ENCODE measurements around the gene ELMO1. TPM values are rescaled to one million over a fixed set of nuclear protein-coding genes. Genes with fewer than 3 reads are reported as not detected.

ELMO1 gene
- total and polyA plus RNA-seq, 4 donors = 6.7 to 51.5 (median 14.8) TPM

DNA sequence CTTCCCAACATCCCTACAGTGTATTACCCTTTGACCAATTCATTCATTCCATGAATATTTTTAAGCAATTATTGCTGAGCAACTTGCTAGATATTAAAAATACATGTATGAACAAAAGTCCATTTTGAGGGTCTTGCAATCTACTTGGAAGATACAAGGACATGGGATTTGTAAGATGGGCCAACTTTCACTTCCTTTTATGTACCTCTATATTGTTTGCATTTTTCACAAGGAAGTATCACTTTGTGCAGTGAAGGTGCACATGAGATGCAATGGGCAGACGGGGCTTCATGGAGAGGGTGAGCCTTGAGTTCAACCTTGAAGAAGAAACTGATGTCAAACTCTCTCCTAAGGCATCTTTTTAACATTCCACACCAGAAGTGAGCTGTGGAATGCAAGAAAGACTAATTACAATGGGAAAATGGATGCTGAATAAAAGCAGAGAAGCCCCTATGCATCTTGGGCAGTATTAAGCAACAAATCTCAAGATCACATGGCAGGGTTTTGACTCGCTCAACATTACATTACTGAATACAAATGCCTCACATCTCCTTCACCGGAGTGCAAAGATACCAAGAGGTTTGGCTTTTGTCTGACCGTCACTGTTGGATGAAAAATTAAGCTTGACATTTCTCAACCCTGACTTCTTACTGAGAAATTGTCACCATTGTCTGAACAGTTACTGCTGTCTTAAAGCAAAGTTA is 341.5 kb downstream of the ELMO1 start:
- Histone ChIP-seq H3K27ac (ENCODE audit: low read depth in 1 of 2, low read length in 2 of 2) (no peak overlapping the region), H3K4me1 (ENCODE audit: control insufficient read depth in 4 of 4, insufficient read depth in 4 of 4, low read length in 3 of 4) (no peaks in the 10 kb centered on the region), H3K36me3 (ENCODE audit: control insufficient read depth in 4 of 4, insufficient read depth in 3 of 4, low read depth in 1 of 4, low read length in 3 of 4) (peaks cover 0 to 5% (median under 1%) of the 10 kb centered on the region in 4 donors), H3K4me3 (ENCODE audit: low read depth in 1 of 3, low read length in 3 of 3) (no peak overlapping the region), H3K9me3 (ENCODE audit: control insufficient read depth in 4 of 4, low read length in 3 of 4) (no peaks in the 10 kb centered on the region), H3K27me3 (ENCODE audit: control insufficient read depth in 4 of 4, insufficient read depth in 4 of 4, low read length in 3 of 4) (no peaks in the 10 kb centered on the region), H3K9ac (ENCODE audit: low read depth in 1 of 2, low read length in 2 of 2) (no peak overlapping the region)
- WGBS = 96% methylated on average over 4 of the region's 4 CpGs
- TF ChIP-seq MAX (IDR thresholded peaks at IDR 0.05) = no peak
- TF ChIP-seq SP1 (IDR thresholded peaks at IDR 0.05) = no peak
- no peak for TF ChIP-seq RXRA (IDR thresholded peaks at IDR 0.05)
- no peak for DNase-seq (ENCODE audit: low spot score)

GRCh38 chr7:37105762-37106161 is 342.9 kb downstream of the ELMO1 start:
- WGBS = 97% methylated on average over 4 of the region's 4 CpGs

More at GRCh38 chr7:37105762-37106161, 342.9 kb downstream of the ELMO1 start:
- Histone ChIP-seq H3K4me3 (ENCODE audit: low read depth in 1 of 3, low read length in 3 of 3) (no peak overlapping the region), H3K27ac (ENCODE audit: low read depth in 1 of 2, low read length in 2 of 2) (no peak overlapping the region), H3K9me3 (ENCODE audit: control insufficient read depth in 4 of 4, low read length in 3 of 4) (no peaks in the 10 kb centered on the region), H3K27me3 (ENCODE audit: control insufficient read depth in 4 of 4, insufficient read depth in 4 of 4, low read length in 3 of 4) (no peaks in the 10 kb centered on the region), H3K4me1 (ENCODE audit: control insufficient read depth in 4 of 4, insufficient read depth in 4 of 4, low read length in 3 of 4) (no peaks in the 10 kb centered on the region), H3K36me3 (ENCODE audit: control insufficient read depth in 4 of 4, insufficient read depth in 3 of 4, low read depth in 1 of 4, low read length in 3 of 4) (peaks cover 0 to 3% (median 0%) of the 10 kb centered on the region in 4 donors), H3K9ac (ENCODE audit: low read depth in 1 of 2, low read length in 2 of 2) (no peak overlapping the region)
- TF ChIP-seq, protein P1, sequence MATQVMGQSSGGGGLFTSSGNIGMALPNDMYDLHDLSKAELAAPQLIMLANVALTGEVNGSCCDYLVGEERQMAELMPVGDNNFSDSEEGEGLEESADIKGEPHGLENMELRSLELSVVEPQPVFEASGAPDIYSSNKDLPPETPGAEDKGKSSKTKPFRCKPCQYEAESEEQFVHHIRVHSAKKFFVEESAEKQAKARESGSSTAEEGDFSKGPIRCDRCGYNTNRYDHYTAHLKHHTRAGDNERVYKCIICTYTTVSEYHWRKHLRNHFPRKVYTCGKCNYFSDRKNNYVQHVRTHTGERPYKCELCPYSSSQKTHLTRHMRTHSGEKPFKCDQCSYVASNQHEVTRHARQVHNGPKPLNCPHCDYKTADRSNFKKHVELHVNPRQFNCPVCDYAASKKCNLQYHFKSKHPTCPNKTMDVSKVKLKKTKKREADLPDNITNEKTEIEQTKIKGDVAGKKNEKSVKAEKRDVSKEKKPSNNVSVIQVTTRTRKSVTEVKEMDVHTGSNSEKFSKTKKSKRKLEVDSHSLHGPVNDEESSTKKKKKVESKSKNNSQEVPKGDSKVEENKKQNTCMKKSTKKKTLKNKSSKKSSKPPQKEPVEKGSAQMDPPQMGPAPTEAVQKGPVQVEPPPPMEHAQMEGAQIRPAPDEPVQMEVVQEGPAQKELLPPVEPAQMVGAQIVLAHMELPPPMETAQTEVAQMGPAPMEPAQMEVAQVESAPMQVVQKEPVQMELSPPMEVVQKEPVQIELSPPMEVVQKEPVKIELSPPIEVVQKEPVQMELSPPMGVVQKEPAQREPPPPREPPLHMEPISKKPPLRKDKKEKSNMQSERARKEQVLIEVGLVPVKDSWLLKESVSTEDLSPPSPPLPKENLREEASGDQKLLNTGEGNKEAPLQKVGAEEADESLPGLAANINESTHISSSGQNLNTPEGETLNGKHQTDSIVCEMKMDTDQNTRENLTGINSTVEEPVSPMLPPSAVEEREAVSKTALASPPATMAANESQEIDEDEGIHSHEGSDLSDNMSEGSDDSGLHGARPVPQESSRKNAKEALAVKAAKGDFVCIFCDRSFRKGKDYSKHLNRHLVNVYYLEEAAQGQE (IDR thresholded peaks at IDR 0.05) = no peak
- no peak for TF ChIP-seq HNF4A (conservative IDR thresholded peaks at IDR 0.05)
- no peak for TF ChIP-seq FOXA2 (IDR thresholded peaks at IDR 0.05)
- no peak for TF ChIP-seq RAD21 (IDR thresholded peaks at IDR 0.05)
- TF ChIP-seq HNF4G (IDR thresholded peaks at IDR 0.05) = no peak
- TF ChIP-seq, protein P2, sequence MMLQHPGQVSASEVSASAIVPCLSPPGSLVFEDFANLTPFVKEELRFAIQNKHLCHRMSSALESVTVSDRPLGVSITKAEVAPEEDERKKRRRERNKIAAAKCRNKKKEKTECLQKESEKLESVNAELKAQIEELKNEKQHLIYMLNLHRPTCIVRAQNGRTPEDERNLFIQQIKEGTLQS (IDR thresholded peaks at IDR 0.05) = no peak
- no peak for TF ChIP-seq GABPA (IDR thresholded peaks at IDR 0.05 in 1 of 2, conservative IDR thresholded peaks at IDR 0.05 in 1 of 2)
- no peak for TF ChIP-seq SP1 (IDR thresholded peaks at IDR 0.05)
- TF ChIP-seq, protein P3, sequence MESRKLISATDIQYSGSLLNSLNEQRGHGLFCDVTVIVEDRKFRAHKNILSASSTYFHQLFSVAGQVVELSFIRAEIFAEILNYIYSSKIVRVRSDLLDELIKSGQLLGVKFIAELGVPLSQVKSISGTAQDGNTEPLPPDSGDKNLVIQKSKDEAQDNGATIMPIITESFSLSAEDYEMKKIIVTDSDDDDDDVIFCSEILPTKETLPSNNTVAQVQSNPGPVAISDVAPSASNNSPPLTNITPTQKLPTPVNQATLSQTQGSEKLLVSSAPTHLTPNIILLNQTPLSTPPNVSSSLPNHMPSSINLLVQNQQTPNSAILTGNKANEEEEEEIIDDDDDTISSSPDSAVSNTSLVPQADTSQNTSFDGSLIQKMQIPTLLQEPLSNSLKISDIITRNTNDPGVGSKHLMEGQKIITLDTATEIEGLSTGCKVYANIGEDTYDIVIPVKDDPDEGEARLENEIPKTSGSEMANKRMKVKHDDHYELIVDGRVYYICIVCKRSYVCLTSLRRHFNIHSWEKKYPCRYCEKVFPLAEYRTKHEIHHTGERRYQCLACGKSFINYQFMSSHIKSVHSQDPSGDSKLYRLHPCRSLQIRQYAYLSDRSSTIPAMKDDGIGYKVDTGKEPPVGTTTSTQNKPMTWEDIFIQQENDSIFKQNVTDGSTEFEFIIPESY (IDR thresholded peaks at IDR 0.05) = no peak
- no peak for TF ChIP-seq JUND (IDR thresholded peaks at IDR 0.05)
- TF ChIP-seq FOXA1 (IDR thresholded peaks at IDR 0.05) = no peak
- no peak for TF ChIP-seq NR2F2 (IDR thresholded peaks at IDR 0.05)
- TF ChIP-seq YY1 (IDR thresholded peaks at IDR 0.05) = no peak
- TF ChIP-seq MAX (IDR thresholded peaks at IDR 0.05) = no peak
- no peak for TF ChIP-seq EGR1 (IDR thresholded peaks at IDR 0.05; ENCODE audit: low read depth in 2 of 2)
- TF ChIP-seq RXRA (IDR thresholded peaks at IDR 0.05) = no peak
- DNase-seq (ENCODE audit: low spot score) = no peak

All from liver (tissue), 9 donors.